Activated CD4-positive, alpha-beta T cell treated with anti-CD3 and anti-CD28 coated beads, Interleukin-2, amount 10 ng/mL, durations not matched to agents 24 days and 14 days (primary cell): ENCODE data around the gene WNK1. TPM values are rescaled to one million over a fixed set of nuclear protein-coding genes. Genes with fewer than 3 reads are reported as not detected.
"Not testable (repeated sequence)": the region's sequence is repeated elsewhere in the genome, so short reads cannot be mapped to it uniquely, and the experiment has no call there.

Experiments
- DNase-seq: peaks from one replicate; pipeline ENCODE4 v3.0.0; 2022
- H3K27ac Mint-ChIP-seq: one replicate; pipeline ENCODE4 v1.8.0; 2022; ENCODE audit warnings: mild to moderate bottlenecking, mixed read lengths
- H3K27me3 Mint-ChIP-seq: one replicate; pipeline ENCODE4 v1.8.0; 2022; ENCODE audit warnings: mixed read lengths
- H3K36me3 Mint-ChIP-seq: one replicate; pipeline ENCODE4 v1.8.0; 2022; ENCODE audit warnings: low read depth, mild to moderate bottlenecking, mixed read lengths
- H3K4me1 Mint-ChIP-seq: one replicate; pipeline ENCODE4 v1.8.0; 2021; ENCODE audit warnings: mixed read lengths
- H3K4me3 Mint-ChIP-seq: one replicate; pipeline ENCODE4 v1.8.0; 2022; ENCODE audit warnings: mild to moderate bottlenecking, moderate library complexity, mixed read lengths
- H3K9me3 Mint-ChIP-seq: one replicate; pipeline ENCODE4 v1.8.0; 2021; ENCODE audit warnings: mixed read lengths
- intact Hi-C: fragments of 100-400 bp; cut with micrococcal nuclease; formaldehyde crosslinking; loops from one replicate; pipeline ENCODE4 v1.15.1; 2023
- total RNA-seq: library from RNA; stranded (reverse); gene quantifications from 2 replicates; pipeline ENCODE4 v1.2.3, GENCODE V29; 2022

WNK1 gene
- total RNA-seq, 1 donor from 2014 or later: 156 TPM

GRCh38 chr12:753611-754472 is 1.5 kb downstream of the WNK1 start:
- H3K4me1 Mint-ChIP-seq: peaks cover 27% of the 10 kb centered on the region
- no peaks in the 10 kb centered on the region for H3K9me3 Mint-ChIP-seq
- H3K4me3 Mint-ChIP-seq: peak overlapping the region; percentile 95
- H3K27me3 Mint-ChIP-seq: no peaks in the 10 kb centered on the region
- peak; percentile 85 for DNase-seq
- H3K27ac Mint-ChIP-seq: peak overlapping the region; percentile 93
- intact Hi-C loops: loop anchor here (1.0 to 5.0 kb wide), 2 partner anchors 62 to 352 kb away; partner anchors contain the start of gene CCDC77
- peaks cover 35% of the 10 kb centered on the region for H3K36me3 Mint-ChIP-seq

- Mint-ChIP-seq H3K4me3 (peak overlapping the region; percentile 95), H3K27ac (peak overlapping the region; percentile 93), H3K27me3 (no peaks in the 10 kb centered on the region), H3K9me3 (no peaks in the 10 kb centered on the region), H3K4me1 (peaks cover 26% of the 10 kb centered on the region), H3K36me3 (peaks cover 36% of the 10 kb centered on the region)
- DNase-seq: no peak
- intact Hi-C loops: loop anchor here (1.0 to 5.0 kb wide), 2 partner anchors 62 to 352 kb away; partner anchors contain the start of gene CCDC77
Observed at GRCh38 chr12:754473-754820, 2.1 kb downstream of the WNK1 start.

- peak; percentile 77 for DNase-seq
Observed at GRCh38 chr12:754851-755562, 2.6 kb downstream of the WNK1 start.

GRCh38 chr12:759628-760027 is 7.2 kb downstream of the WNK1 start:
- Mint-ChIP-seq H3K36me3 (peaks cover 48% of the 10 kb centered on the region), H3K27ac (no peak overlapping the region), H3K4me1 (peaks cover 34% of the 10 kb centered on the region), H3K27me3 (no peaks in the 10 kb centered on the region), H3K4me3 (peak overlapping the region; percentile 26), H3K9me3 (no peaks in the 10 kb centered on the region)
- intact Hi-C loops: no loop called here
- DNase-seq: no peak

More at GRCh38 chr12:754851-755562, 2.6 kb downstream of the WNK1 start:
- H3K36me3 Mint-ChIP-seq: peaks cover 39% of the 10 kb centered on the region
- H3K9me3 Mint-ChIP-seq: no peaks in the 10 kb centered on the region
- H3K27me3 Mint-ChIP-seq: no peaks in the 10 kb centered on the region
- H3K4me3 Mint-ChIP-seq: peak overlapping the region; percentile 95
- H3K4me1 Mint-ChIP-seq: peaks cover 26% of the 10 kb centered on the region
- H3K27ac Mint-ChIP-seq: peak overlapping the region; percentile 93
- intact Hi-C loops: loop anchor here (1.0 to 5.0 kb wide), 3 partner anchors 61 to 353 kb away; partner anchors contain the start of gene CCDC77

- peaks cover 31% of the 10 kb centered on the region for H3K4me1 Mint-ChIP-seq
- H3K27me3 Mint-ChIP-seq: no peaks in the 10 kb centered on the region
- no peaks in the 10 kb centered on the region for H3K9me3 Mint-ChIP-seq
- peaks cover 36% of the 10 kb centered on the region for H3K36me3 Mint-ChIP-seq
- H3K4me3 Mint-ChIP-seq: no peak overlapping the region
- intact Hi-C loops: no loop called here
- H3K27ac Mint-ChIP-seq: no peak overlapping the region
- no peak for DNase-seq
Observed at GRCh38 chr12:761256-761655, 8.9 kb downstream of the WNK1 start.

GRCh38 chr12:765840-766239 is 13.5 kb downstream of the WNK1 start:
- Mint-ChIP-seq H3K4me1 (peaks cover 32% of the 10 kb centered on the region), H3K36me3 (peaks cover 25% of the 10 kb centered on the region)
- no peak for DNase-seq

GRCh38 chr12:768434-768833 is 16.1 kb downstream of the WNK1 start:
- intact Hi-C loops: no loop called here
- no peak for DNase-seq
- Mint-ChIP-seq H3K9me3 (no peaks in the 10 kb centered on the region), H3K27ac (no peak overlapping the region), H3K4me3 (no peak overlapping the region), H3K27me3 (no peaks in the 10 kb centered on the region), H3K4me1 (peaks cover 33% of the 10 kb centered on the region), H3K36me3 (peaks cover 17% of the 10 kb centered on the region)

More at GRCh38 chr12:765840-766239, 13.5 kb downstream of the WNK1 start:
- Mint-ChIP-seq H3K27ac (peak overlapping the region; percentile 40), H3K9me3 (no peaks in the 10 kb centered on the region), H3K4me3 (peak overlapping the region; percentile 40), H3K27me3 (no peaks in the 10 kb centered on the region)
- intact Hi-C loops: loop anchor here (1.0 kb wide), 1 partner anchor 10 kb away; no protein-coding TSS in a partner anchor

GRCh38 chr12:770479-770878 is 18.1 kb downstream of the WNK1 start:
- H3K27ac Mint-ChIP-seq: no peak overlapping the region
- peaks cover 12% of the 10 kb centered on the region for H3K36me3 Mint-ChIP-seq
- H3K4me1 Mint-ChIP-seq: peaks cover 40% of the 10 kb centered on the region
- no peaks in the 10 kb centered on the region for H3K9me3 Mint-ChIP-seq
- DNase-seq: no peak
- H3K4me3 Mint-ChIP-seq: no peak overlapping the region
- no peaks in the 10 kb centered on the region for H3K27me3 Mint-ChIP-seq
- intact Hi-C loops: no loop called here

- DNase-seq: no peak
- Mint-ChIP-seq H3K4me1 (peaks cover 43% of the 10 kb centered on the region), H3K9me3 (no peaks in the 10 kb centered on the region), H3K4me3 (no peak overlapping the region), H3K27ac (no peak overlapping the region), H3K27me3 (no peaks in the 10 kb centered on the region), H3K36me3 (peaks cover 14% of the 10 kb centered on the region)
- intact Hi-C loops: no loop called here
Observed at GRCh38 chr12:772056-772697, 19.8 kb downstream of the WNK1 start.

GRCh38 chr12:774051-774614 is 21.8 kb downstream of the WNK1 start:
- H3K27me3 Mint-ChIP-seq: no peaks in the 10 kb centered on the region
- intact Hi-C loops: no loop called here
- no peaks in the 10 kb centered on the region for H3K9me3 Mint-ChIP-seq
- H3K27ac Mint-ChIP-seq: no peak overlapping the region
- H3K36me3 Mint-ChIP-seq: peaks cover 15% of the 10 kb centered on the region
- H3K4me3 Mint-ChIP-seq: no peak overlapping the region
- no peak for DNase-seq
- H3K4me1 Mint-ChIP-seq: peaks cover 47% of the 10 kb centered on the region

GRCh38 chr12:775973-776771 is 23.8 kb downstream of the WNK1 start:
- H3K9me3 Mint-ChIP-seq, intact Hi-C loops, H3K27me3 Mint-ChIP-seq, H3K27ac Mint-ChIP-seq, H3K4me3 Mint-ChIP-seq, DNase-seq: not testable (repeated sequence)
- Mint-ChIP-seq H3K36me3 (peaks cover 13% of the 10 kb centered on the region), H3K4me1 (peaks cover 58% of the 10 kb centered on the region)

- peaks cover 58% of the 10 kb centered on the region for H3K4me1 Mint-ChIP-seq
- H3K9me3 Mint-ChIP-seq, intact Hi-C loops, H3K4me3 Mint-ChIP-seq, H3K27me3 Mint-ChIP-seq, DNase-seq: not testable (repeated sequence)
- peaks cover 13% of the 10 kb centered on the region for H3K36me3 Mint-ChIP-seq
- peak overlapping the region; percentile 40 for H3K27ac Mint-ChIP-seq
Observed at GRCh38 chr12:776772-777373, 24.5 kb downstream of the WNK1 start.
